Vagina (tissue), 2 donors: ENCODE data around the gene EDN1.

Experiments used
- POLR2A ChIP-seq, 2 donors: fragments of 450-650 bp; IDR thresholded peaks; one replicate each; pipeline ENCODE4 v1.6.1; 2017; ENCODE audit warnings: antibody characterized with exemption in 2 of 2, mild to moderate bottlenecking in 2 of 2, moderate library complexity in 2 of 2
- TF ChIP-seq, protein P1 (sequence below), 3 experiments: fragments of 450-650 bp in 2 of 3; fragments of 200-600 bp in 1 of 3; sonication (generic) in 1 of 3; IDR thresholded peaks; one replicate each; pipeline ENCODE4 v1.5.1; 2017 to 2019; ENCODE audit warnings: antibody characterized with exemption in 3 of 3, mild to moderate bottlenecking in 2 of 3, moderate library complexity in 2 of 3

DNA sequence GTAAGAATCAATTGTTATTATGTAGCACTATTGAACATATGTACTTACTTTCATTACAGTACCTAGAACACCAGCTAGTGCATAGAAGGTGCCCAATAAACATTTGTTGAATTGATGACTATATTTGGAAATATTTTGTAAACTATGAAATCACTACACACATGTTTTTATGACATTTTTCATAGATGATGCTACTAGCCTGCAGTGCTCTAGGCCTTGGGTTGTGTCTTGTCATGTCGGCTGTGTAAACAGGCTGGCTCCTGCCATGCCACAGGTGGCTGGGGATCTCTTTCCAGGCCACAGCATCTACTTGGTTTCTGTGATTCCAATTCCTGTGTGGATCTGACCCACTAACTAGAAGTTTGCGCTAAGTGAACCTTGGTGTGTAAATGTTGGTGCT lies 43.3 kb upstream of the EDN1 start:
- TF ChIP-seq, protein P1, sequence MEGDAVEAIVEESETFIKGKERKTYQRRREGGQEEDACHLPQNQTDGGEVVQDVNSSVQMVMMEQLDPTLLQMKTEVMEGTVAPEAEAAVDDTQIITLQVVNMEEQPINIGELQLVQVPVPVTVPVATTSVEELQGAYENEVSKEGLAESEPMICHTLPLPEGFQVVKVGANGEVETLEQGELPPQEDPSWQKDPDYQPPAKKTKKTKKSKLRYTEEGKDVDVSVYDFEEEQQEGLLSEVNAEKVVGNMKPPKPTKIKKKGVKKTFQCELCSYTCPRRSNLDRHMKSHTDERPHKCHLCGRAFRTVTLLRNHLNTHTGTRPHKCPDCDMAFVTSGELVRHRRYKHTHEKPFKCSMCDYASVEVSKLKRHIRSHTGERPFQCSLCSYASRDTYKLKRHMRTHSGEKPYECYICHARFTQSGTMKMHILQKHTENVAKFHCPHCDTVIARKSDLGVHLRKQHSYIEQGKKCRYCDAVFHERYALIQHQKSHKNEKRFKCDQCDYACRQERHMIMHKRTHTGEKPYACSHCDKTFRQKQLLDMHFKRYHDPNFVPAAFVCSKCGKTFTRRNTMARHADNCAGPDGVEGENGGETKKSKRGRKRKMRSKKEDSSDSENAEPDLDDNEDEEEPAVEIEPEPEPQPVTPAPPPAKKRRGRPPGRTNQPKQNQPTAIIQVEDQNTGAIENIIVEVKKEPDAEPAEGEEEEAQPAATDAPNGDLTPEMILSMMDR (IDR thresholded peaks at IDR 0.05) = no peak
- no peak for TF ChIP-seq POLR2A (IDR thresholded peaks at IDR 0.05)
